ENCODE data around the gene AANAT.

DNA sequence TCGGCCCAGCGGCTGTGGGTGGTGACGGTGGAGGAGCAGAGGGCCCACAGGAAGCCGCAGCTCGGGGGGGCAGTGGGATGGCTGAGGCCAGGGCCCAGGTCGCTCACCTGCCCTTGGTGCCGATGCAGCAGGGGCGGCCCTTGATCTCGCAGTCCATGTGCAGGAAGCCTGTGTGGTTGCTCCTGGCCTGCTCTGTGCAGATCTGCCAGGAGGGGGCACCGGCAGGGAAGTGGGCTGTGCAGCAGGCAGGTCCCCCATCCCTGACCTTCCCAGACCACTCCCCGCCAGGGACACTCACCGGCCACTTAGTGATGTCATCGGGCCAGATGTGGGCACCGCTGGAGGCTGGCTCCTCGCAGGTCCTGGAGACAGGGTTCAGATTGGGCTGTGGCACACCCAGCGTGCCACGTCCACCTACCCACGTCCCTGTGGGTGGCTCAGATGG, 6.2 kb downstream of the AANAT start:
- no peak for TF ChIP-seq ESRRG (CRISPR knock-in tag; IDR thresholded peaks at IDR 0.05)
- TF ChIP-seq OSR1 (CRISPR knock-in tag; IDR thresholded peaks at IDR 0.05): no peak
- no peak for TF ChIP-seq RARB (CRISPR knock-in tag; IDR thresholded peaks at IDR 0.05)
- TF ChIP-seq, protein P1, sequence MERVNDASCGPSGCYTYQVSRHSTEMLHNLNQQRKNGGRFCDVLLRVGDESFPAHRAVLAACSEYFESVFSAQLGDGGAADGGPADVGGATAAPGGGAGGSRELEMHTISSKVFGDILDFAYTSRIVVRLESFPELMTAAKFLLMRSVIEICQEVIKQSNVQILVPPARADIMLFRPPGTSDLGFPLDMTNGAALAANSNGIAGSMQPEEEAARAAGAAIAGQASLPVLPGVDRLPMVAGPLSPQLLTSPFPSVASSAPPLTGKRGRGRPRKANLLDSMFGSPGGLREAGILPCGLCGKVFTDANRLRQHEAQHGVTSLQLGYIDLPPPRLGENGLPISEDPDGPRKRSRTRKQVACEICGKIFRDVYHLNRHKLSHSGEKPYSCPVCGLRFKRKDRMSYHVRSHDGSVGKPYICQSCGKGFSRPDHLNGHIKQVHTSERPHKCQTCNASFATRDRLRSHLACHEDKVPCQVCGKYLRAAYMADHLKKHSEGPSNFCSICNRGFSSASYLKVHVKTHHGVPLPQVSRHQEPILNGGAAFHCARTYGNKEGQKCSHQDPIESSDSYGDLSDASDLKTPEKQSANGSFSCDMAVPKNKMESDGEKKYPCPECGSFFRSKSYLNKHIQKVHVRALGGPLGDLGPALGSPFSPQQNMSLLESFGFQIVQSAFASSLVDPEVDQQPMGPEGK (CRISPR knock-in tag; IDR thresholded peaks at IDR 0.05; ENCODE audit: borderline replicate concordance): no peak
- no peak for TF ChIP-seq ARNTL (CRISPR knock-in tag; IDR thresholded peaks at IDR 0.05; ENCODE audit: borderline replicate concordance, low read depth)
- TF ChIP-seq ZFP30 (CRISPR knock-in tag; IDR thresholded peaks at IDR 0.05): no peak
- TF ChIP-seq ZNF8 (CRISPR knock-in tag; IDR thresholded peaks at IDR 0.05): no peak
- TF ChIP-seq TCF4 (CRISPR knock-in tag; IDR thresholded peaks at IDR 0.05; ENCODE audit: borderline replicate concordance): no peak
- TF ChIP-seq ZFP3 (CRISPR knock-in tag; IDR thresholded peaks at IDR 0.05): no peak
- TF ChIP-seq PPARA (CRISPR knock-in tag; IDR thresholded peaks at IDR 0.05; ENCODE audit: borderline replicate concordance): no peak

Data from SK-N-SH treated with all-trans-retinoic acid at 6 μM for 48 hours (cell line).